Measurements from ENCODE around the gene KBTBD2.
"Not testable (repeated sequence)": the region's sequence is repeated elsewhere in the genome, so short reads cannot be mapped to it uniquely, and the experiment has no call there.

The KBTBD2 gene

GRCh38 chr7:32893207-32893524 is 1.6 kb upstream of the KBTBD2 start:
- DNase-seq (ENCODE audit: low read depth), result no peak

GRCh38 chr7:32892521-32893206 is 1.1 kb upstream of the KBTBD2 start:
- DNase-seq (ENCODE audit: low read depth), result peak; percentile 26

- DNase-seq (ENCODE audit: low read depth), result peak; percentile 95
Measured at GRCh38 chr7:32891800-32892520, 400 bp upstream of the KBTBD2 start.

- no peak for DNase-seq (ENCODE audit: low read depth)
Measured at GRCh38 chr7:32890793-32891042, 842 bp downstream of the KBTBD2 start.

GRCh38 chr7:32890010-32890792 is 1.4 kb downstream of the KBTBD2 start:
- DNase-seq (ENCODE audit: low read depth), result no peak

GRCh38 chr7:32888505-32888904 is 3.1 kb downstream of the KBTBD2 start:
- no peak for DNase-seq (ENCODE audit: low read depth)

GRCh38 chr7:32887395-32887794 is 4.2 kb downstream of the KBTBD2 start:
- DNase-seq (ENCODE audit: low read depth), result no peak

- no peak for DNase-seq (ENCODE audit: low read depth)
Measured at GRCh38 chr7:32881074-32881982, 10.2 kb downstream of the KBTBD2 start.

- no peak for DNase-seq (ENCODE audit: low read depth)
Measured at GRCh38 chr7:32879460-32879859, 12.1 kb downstream of the KBTBD2 start.

- not testable (repeated sequence) for DNase-seq (ENCODE audit: low read depth)
Measured at GRCh38 chr7:32878023-32878422, 13.5 kb downstream of the KBTBD2 start.

- DNase-seq (ENCODE audit: low read depth), result no peak
Measured at GRCh38 chr7:32872421-32872820, 19.1 kb downstream of the KBTBD2 start.

- DNase-seq (ENCODE audit: low read depth), result no peak
Measured at GRCh38 chr7:32871624-32872371, 19.8 kb downstream of the KBTBD2 start.

GRCh38 chr7:32870298-32870697 is 21.3 kb downstream of the KBTBD2 start:
- DNase-seq (ENCODE audit: low read depth), result no peak

- DNase-seq (ENCODE audit: low read depth), result no peak
Measured at GRCh38 chr7:32869716-32870115, 21.8 kb downstream of the KBTBD2 start.

- no peak for DNase-seq (ENCODE audit: low read depth)
Measured at GRCh38 chr7:32868116-32868515, 23.4 kb downstream of the KBTBD2 start.

GRCh38 chr7:32865448-32866030 is 26.0 kb downstream of the KBTBD2 start:
- DNase-seq (ENCODE audit: low read depth), result no peak

- not testable (repeated sequence) for DNase-seq (ENCODE audit: low read depth)
Measured at GRCh38 chr7:32863872-32864271, 27.7 kb downstream of the KBTBD2 start.

- DNase-seq (ENCODE audit: low read depth), result no peak
Measured at GRCh38 chr7:32860090-32860489, 31.5 kb downstream of the KBTBD2 start.

- no peak for DNase-seq (ENCODE audit: low read depth)
Measured at GRCh38 chr7:32858648-32859047, 32.9 kb downstream of the KBTBD2 start.

GRCh38 chr7:32857063-32857462 is 34.5 kb downstream of the KBTBD2 start:
- not testable (repeated sequence) for DNase-seq (ENCODE audit: low read depth)
